Endodermal cell (in vitro differentiated cells): ENCODE data around the gene NKD2. TPM values are rescaled to one million over a fixed set of nuclear protein-coding genes. Genes with fewer than 3 reads are reported as not detected.

ENCODE experiments used
- DNase-seq: peaks from one replicate; pipeline ENCODE4 v3.0.0-alpha.2; 2017
- H3K27ac ChIP-seq: 2 replicates; pipeline ENCODE4 v1.5.1; 2013; ENCODE audit warnings: mild to moderate bottlenecking, low read depth, low read length, moderate library complexity
- H3K27me3 ChIP-seq: 2 replicates; pipeline ENCODE4 v1.6.1; 2013; ENCODE audit warnings: mild to moderate bottlenecking, low read length, moderate library complexity; ENCODE audit not compliant: insufficient read depth, control insufficient read depth, poor library complexity, severe bottlenecking
- H3K36me3 ChIP-seq: 2 replicates; pipeline ENCODE4 v1.7.0; 2013; ENCODE audit warnings: mild to moderate bottlenecking, low read length, moderate library complexity; ENCODE audit not compliant: control insufficient read depth, insufficient read depth
- H3K4me1 ChIP-seq: one replicate; pipeline ENCODE4 v1.7.0; 2013; ENCODE audit warnings: low read length; ENCODE audit not compliant: control insufficient read depth, insufficient read depth
- H3K4me3 ChIP-seq: 2 replicates; pipeline ENCODE4 v1.5.1; 2013; ENCODE audit warnings: mild to moderate bottlenecking, low read length, moderate library complexity
- H3K9ac ChIP-seq: 2 replicates; pipeline ENCODE4 v1.6.1; 2013; ENCODE audit warnings: mild to moderate bottlenecking, low read length, moderate library complexity; ENCODE audit not compliant: poor library complexity, severe bottlenecking; ENCODE audit errors: extremely low read depth
- H3K9me3 ChIP-seq: 2 replicates; pipeline ENCODE4 v1.6.1; 2013; ENCODE audit warnings: mild to moderate bottlenecking, low read length, moderate library complexity; ENCODE audit not compliant: control insufficient read depth
- H3K27ac Mint-ChIP-seq: 2 replicates; pipeline ENCODE4 v1.8.0; 2020; ENCODE audit warnings: mixed read lengths
- H3K27me3 Mint-ChIP-seq: 2 replicates; pipeline ENCODE4 v1.8.0; 2021; ENCODE audit warnings: mild to moderate bottlenecking, mixed read lengths; ENCODE audit not compliant: insufficient read depth
- H3K36me3 Mint-ChIP-seq: 2 replicates; pipeline ENCODE4 v1.8.0; 2020; ENCODE audit warnings: low read depth, mixed read lengths
- H3K4me1 Mint-ChIP-seq: 2 replicates; pipeline ENCODE4 v1.8.0; 2020; ENCODE audit warnings: mixed read lengths
- H3K4me3 Mint-ChIP-seq: 2 replicates; pipeline ENCODE4 v1.8.0; 2020; ENCODE audit warnings: mild to moderate bottlenecking, moderate library complexity, mixed read lengths
- H3K9me3 Mint-ChIP-seq: 2 replicates; pipeline ENCODE4 v1.8.0; 2020; ENCODE audit warnings: mild to moderate bottlenecking, mixed read lengths
- WGBS, 2 experiments: methylation state at CpG; one replicate each; pipeline versions ENCODE4 v1.1.5 to v1.1.7; 2013; ENCODE audit warnings: missing lambda C conversion rate in 2 of 2, mixed read lengths in 1 of 2; ENCODE audit not compliant: insufficient coverage in 1 of 2, insufficient read length in 1 of 2; 5-methylcytosine and 5-hydroxymethylcytosine counted together
- long read RNA-seq, 4 experiments: library from polyadenylated mRNA in 2 of 4; library from RNA in 1 of 4; library from capped mRNA in 1 of 4; stranded (forward) in 3 of 4; unstranded in 1 of 4; transcript quantifications; one replicate each; pipeline ENCODE4 v2.0.0, GENCODE V29; 2020 to 2021; ENCODE audit warnings: inconsistent platforms in 1 of 4
- polyA plus RNA-seq, 2 experiments: library from polyadenylated mRNA; stranded (reverse); fragments of 50-300 nt; gene quantifications; one replicate each; pipeline ENCODE4 v1.2.3, GENCODE V29; 2013
- total RNA-seq, 2 donors: library from RNA; stranded (reverse); fragmentation: NEBNext Ultra II Directional in 1 of 2; extraction: Animal tissue kit (Norgen Biotek cat#: 25700) in 1 of 2; gene quantifications; 2 replicates in 1 of 2; 3 replicates in 1 of 2; pipeline ENCODE4 v1.2.1, GENCODE V29; 2021
- TF ChIP-seq, protein P1 (sequence below): fragments of 200-600 bp; sonication (generic); conservative IDR thresholded peaks from 2 replicates; pipeline ENCODE4 v1.5.0; 2021; ENCODE audit warnings: antibody characterized with exemption, mild to moderate bottlenecking

NKD2 gene, protein sequence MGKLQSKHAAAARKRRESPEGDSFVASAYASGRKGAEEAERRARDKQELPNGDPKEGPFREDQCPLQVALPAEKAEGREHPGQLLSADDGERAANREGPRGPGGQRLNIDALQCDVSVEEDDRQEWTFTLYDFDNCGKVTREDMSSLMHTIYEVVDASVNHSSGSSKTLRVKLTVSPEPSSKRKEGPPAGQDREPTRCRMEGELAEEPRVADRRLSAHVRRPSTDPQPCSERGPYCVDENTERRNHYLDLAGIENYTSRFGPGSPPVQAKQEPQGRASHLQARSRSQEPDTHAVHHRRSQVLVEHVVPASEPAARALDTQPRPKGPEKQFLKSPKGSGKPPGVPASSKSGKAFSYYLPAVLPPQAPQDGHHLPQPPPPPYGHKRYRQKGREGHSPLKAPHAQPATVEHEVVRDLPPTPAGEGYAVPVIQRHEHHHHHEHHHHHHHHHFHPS
- 10 to 100 TPM; 11.2 to 13.9 TPM for total RNA-seq
- 63.1 TPM for polyA plus RNA-seq (2013, experiment 1 of 2)
- polyA plus RNA-seq (2013, experiment 2 of 2): 59.4 TPM
- long read RNA-seq, experiment 1, partial matches to known transcripts: 1 of 5 reads
- long read RNA-seq, experiment 1, other reads (novel, unspliced or antisense): 3 of 5 reads
- long read RNA-seq, experiment 2, partial matches to known transcripts: 1 of 8 reads
- long read RNA-seq, experiment 2, other reads (novel, unspliced or antisense): 6 of 8 reads
- long read RNA-seq, experiment 3, partial matches to known transcripts: 0 of 1 reads
- long read RNA-seq, experiment 3, other reads (novel, unspliced or antisense): 0 of 1 reads
- long read RNA-seq, experiment 4: 0 reads

DNA sequence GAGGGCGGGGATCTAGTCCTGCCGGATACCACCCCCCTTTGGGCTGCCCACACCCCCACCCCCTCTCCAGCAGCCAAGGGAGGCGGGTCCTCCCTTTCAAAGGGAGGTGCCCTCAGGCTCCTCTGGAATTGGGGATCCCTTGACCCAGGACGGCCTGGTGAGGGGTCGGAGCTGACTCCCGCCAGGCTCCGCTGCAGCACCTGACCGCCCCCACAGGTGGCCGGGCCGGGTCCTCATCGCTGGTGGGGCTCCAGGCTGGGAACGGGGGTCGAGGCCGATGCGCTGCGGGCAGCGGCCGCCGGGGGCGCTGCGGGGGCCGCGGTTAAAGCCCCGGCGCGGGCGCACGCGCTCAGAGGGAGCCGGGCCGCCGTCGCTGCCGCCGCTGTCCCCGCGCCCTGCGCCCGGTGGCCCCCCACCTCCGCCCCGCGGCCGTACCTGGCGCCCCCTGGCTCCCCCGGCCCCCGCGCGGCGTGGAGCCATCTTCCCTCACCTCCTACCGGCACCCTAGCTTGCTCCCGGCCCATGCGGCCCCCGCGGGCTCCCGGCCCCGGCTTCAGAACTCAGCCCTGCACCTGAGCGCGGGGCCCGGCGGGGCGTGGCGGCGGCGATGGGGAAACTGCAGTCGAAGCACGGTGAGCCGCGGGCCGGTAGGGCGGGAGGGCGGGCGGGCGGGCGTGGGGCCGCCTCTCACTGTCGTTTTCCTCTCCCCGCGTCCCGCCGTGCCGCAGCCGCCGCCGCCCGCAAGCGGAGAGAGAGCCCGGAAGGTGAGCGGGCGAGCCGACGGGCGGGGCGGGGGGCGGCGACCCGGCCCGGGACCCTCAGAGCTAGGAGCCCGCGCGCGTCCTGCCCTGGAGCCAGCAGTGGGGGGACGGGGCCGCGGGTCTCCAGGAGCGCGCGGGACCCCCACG is at the start of gene NKD2:
Gene NKD2, plus strand, starts transcription at position 352 of the 908 bp plus-strand sequence. Its CDS starts 256 bp downstream, at position 608.
- Mint-ChIP-seq H3K36me3 (no peaks in the 10 kb centered on the region), H3K27ac (no peak within 1 kb of the TSS), H3K4me1 (peaks cover 17% of the 10 kb centered on the region), H3K4me3 (peak within 1 kb of the TSS; percentile 56), H3K9me3 (no peaks in the 10 kb centered on the region), H3K27me3 (peaks cover 52% of the 10 kb centered on the region)
- H3K27me3 ChIP-seq: peaks cover 65% of the 10 kb centered on the region
- DNase-seq: peak; percentile 84
- no peak within 1 kb of the TSS for H3K27ac ChIP-seq
- H3K4me3 ChIP-seq: peak within 1 kb of the TSS; percentile 45
- H3K4me1 ChIP-seq: no peaks in the 10 kb centered on the region
- TF ChIP-seq, protein P1, sequence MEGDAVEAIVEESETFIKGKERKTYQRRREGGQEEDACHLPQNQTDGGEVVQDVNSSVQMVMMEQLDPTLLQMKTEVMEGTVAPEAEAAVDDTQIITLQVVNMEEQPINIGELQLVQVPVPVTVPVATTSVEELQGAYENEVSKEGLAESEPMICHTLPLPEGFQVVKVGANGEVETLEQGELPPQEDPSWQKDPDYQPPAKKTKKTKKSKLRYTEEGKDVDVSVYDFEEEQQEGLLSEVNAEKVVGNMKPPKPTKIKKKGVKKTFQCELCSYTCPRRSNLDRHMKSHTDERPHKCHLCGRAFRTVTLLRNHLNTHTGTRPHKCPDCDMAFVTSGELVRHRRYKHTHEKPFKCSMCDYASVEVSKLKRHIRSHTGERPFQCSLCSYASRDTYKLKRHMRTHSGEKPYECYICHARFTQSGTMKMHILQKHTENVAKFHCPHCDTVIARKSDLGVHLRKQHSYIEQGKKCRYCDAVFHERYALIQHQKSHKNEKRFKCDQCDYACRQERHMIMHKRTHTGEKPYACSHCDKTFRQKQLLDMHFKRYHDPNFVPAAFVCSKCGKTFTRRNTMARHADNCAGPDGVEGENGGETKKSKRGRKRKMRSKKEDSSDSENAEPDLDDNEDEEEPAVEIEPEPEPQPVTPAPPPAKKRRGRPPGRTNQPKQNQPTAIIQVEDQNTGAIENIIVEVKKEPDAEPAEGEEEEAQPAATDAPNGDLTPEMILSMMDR: peak; percentile 76
- H3K36me3 ChIP-seq: no peaks in the 10 kb centered on the region
- H3K9ac ChIP-seq: no peak within 1 kb of the TSS
- no peaks in the 10 kb centered on the region for H3K9me3 ChIP-seq
- 0 to 2% methylated on average over 8 to 107 of the region's 108 CpGs for WGBS, 2 experiments

DNA sequence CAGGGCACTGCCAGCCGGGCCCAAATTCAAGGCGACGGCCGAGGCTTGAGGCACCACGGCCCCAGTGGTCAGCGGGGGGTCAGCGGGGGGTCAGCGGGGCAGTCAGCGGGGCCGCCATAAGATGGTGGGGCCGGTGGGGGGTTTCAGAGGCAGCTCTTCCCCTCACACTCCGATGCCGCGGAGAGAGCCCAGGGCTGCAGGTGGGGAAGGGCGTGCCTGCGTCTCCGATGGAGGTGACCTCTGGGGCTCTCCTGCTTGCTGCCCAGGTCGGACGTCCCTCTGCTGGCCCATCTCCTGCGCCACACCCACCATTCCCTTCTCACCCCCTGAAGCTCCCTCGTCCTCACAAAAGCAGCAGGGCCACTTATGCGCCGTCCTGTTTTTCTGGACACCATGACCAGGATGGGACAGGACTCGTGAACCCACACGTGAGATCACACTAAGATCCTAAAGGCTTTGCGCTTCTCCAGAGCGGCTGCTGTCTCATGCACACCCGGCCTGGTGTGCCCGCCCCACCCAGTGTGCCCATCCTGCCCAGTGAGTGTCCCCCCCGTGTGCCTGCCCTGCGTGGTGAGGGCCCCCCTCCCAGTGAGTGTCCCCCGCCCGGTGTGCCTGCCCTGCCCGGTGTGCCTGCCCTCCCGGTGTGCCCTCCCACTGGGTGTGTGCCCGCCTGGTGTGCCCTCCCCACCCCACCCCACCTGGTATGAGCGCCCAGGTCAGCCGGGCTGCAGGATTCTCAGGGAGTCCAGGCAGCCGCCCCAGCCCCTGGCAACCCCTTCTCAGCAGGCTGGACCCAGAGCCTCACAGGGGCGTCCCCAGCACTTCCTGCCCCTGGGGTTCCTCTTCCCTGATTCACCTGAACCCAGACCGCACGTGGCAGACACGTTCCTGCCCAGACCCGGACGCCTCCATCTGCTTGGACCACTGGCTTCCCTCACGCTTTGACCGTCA is 48.7 kb upstream of the NKD2 start:
- H3K4me3 ChIP-seq: no peak overlapping the region
- H3K27ac ChIP-seq: no peak overlapping the region
- Mint-ChIP-seq H3K4me1 (no peaks in the 10 kb centered on the region), H3K27ac (no peak overlapping the region), H3K36me3 (no peaks in the 10 kb centered on the region), H3K9me3 (no peaks in the 10 kb centered on the region), H3K4me3 (no peak overlapping the region), H3K27me3 (no peaks in the 10 kb centered on the region)
- no peaks in the 10 kb centered on the region for H3K36me3 ChIP-seq
- H3K4me1 ChIP-seq: no peaks in the 10 kb centered on the region
- no peaks in the 10 kb centered on the region for H3K9me3 ChIP-seq
- TF ChIP-seq, protein P1: no peak
- WGBS, 2 experiments: 93 to 94% methylated on average over 20 to 47 of the region's 47 CpGs
- H3K9ac ChIP-seq: no peak overlapping the region
- DNase-seq: no peak
- peaks cover 4% of the 10 kb centered on the region for H3K27me3 ChIP-seq
